HCT116 (cell line): ENCODE data around the gene TENM4. TPM values are rescaled to one million over a fixed set of nuclear protein-coding genes. Genes with fewer than 3 reads are reported as not detected.

Experiments
- ATAC-seq: fragments of 200-7000 bp; cut with Tn5 transposase; 2 replicates; pipeline ENCODE4 v1.9.1; 2020; ENCODE audit warnings: mild to moderate bottlenecking, moderate library complexity
- BruUV-seq: library from RNA; stranded (reverse); fragments of 400-500 nt; replicated peaks from 2 replicates; lab custom pipeline; 2021; lab: Mats Ljungman, UMichigan
- CTCF ChIA-PET: fragments of 300-600 bp; sonication (Branson Sonifier 250); formaldehyde crosslinking; loops from one replicate; lab custom pipeline; 2021; ENCODE audit warnings: antibody characterized with exemption; lab: Charles Lee
- POLR2A ChIA-PET: fragments of 300-600, 350-600 bp; sonication (Branson Sonifier 250); formaldehyde crosslinking; loops from one replicate; lab custom pipeline; 2021; ENCODE audit warnings: antibody characterized with exemption; lab: Charles Lee
- RAD21 ChIA-PET, 2 experiments: fragments of 300-600 bp; sonication (Branson Sonifier 250); formaldehyde crosslinking; loops; one replicate each; lab custom pipeline; 2023; ENCODE audit warnings: low total read pairs in 2 of 2; ENCODE audit not compliant: uncharacterized antibody in 2 of 2, unreplicated experiment in 2 of 2, low non-redundant PET in 1 of 2; lab: Charles Lee
- DNase-seq: peaks from one replicate; pipeline ENCODE4 v3.0.0-alpha.2; 2010; ENCODE audit warnings: low read depth, low spot score
- H2AFZ ChIP-seq: fragments of 200-600 bp; shearing (Covaris generic), sonication (generic); 2 replicates; pipeline ENCODE4 v1.6.1; 2017; ENCODE audit warnings: low read depth, mixed run types, mixed read lengths, antibody characterized with exemption, low read length; ENCODE audit not compliant: poor library complexity, severe bottlenecking
- H3K27ac ChIP-seq: 2 replicates; pipeline ENCODE4 v1.5.1; 2012; ENCODE audit warnings: low read depth, low read length
- H3K27me3 ChIP-seq: fragments of 200-600 bp; sonication (generic); 2 replicates; pipeline ENCODE4 v1.6.1; 2016; ENCODE audit warnings: mixed run types, low read length, mixed read lengths; ENCODE audit not compliant: insufficient read depth
- H3K36me3 ChIP-seq, 2 experiments: fragments of 200-500 bp in 1 of 2; fragments of 200-600 bp in 1 of 2; sonication (Bioruptor generic) in 1 of 2; sonication (generic) in 1 of 2; 2 replicates each; pipeline versions ENCODE4 v1.5.1 to v1.6.1; 2014 to 2016; ENCODE audit warnings: low read length in 2 of 2, inconsistent platforms in 1 of 2, mixed read lengths in 1 of 2, mixed run types in 1 of 2; ENCODE audit not compliant: insufficient read depth in 2 of 2, control insufficient read depth in 1 of 2
- H3K4me1 ChIP-seq, 2 experiments: fragments of 200-600 bp in 1 of 2; sonication (generic) in 1 of 2; 2 replicates each; pipeline versions ENCODE4 v1.5.1 to v1.6.1; 2012 to 2017; ENCODE audit warnings: low read length in 2 of 2, inconsistent platforms in 1 of 2, mild to moderate bottlenecking in 1 of 2, mixed read lengths in 1 of 2, mixed run types in 1 of 2, moderate library complexity in 1 of 2; ENCODE audit not compliant: insufficient read depth in 2 of 2, control insufficient read depth in 1 of 2
- H3K4me2 ChIP-seq: fragments of 200-600 bp; sonication (generic); 2 replicates; pipeline ENCODE4 v1.6.1; 2017; ENCODE audit warnings: mixed run types, low read length, mixed read lengths
- H3K4me3 ChIP-seq, 2 experiments: fragments of 200-600 bp in 1 of 2; sonication (generic) in 1 of 2; replicated peaks in 1 of 2; 2 replicates each; pipeline ENCODE4 v1.5.1; 2011 to 2016; ENCODE audit warnings: low read length in 2 of 2, control low read depth in 1 of 2, low read depth in 1 of 2, mild to moderate bottlenecking in 1 of 2, mixed read lengths in 1 of 2, mixed run types in 1 of 2
- H3K79me2 ChIP-seq: fragments of 200-600 bp; sonication (generic); 2 replicates; pipeline ENCODE4 v1.6.1; 2017; ENCODE audit warnings: mild to moderate bottlenecking, mixed run types, low read length, moderate library complexity, mixed read lengths; ENCODE audit not compliant: insufficient read depth
- H3K9ac ChIP-seq: fragments of 200-600 bp; sonication (generic); 2 replicates; pipeline ENCODE4 v1.6.1; 2016; ENCODE audit warnings: low read length, mixed read lengths
- H3K9me2 ChIP-seq: fragments of 200-600 bp; sonication (generic), shearing (Covaris generic); 2 replicates; pipeline ENCODE4 v1.6.1; 2017; ENCODE audit warnings: mixed run types, mild to moderate bottlenecking, moderate library complexity; ENCODE audit not compliant: insufficient read depth
- H3K9me3 ChIP-seq, 2 experiments: fragments of 200-500 bp in 1 of 2; fragments of 200-600 bp in 1 of 2; sonication (Bioruptor generic) in 1 of 2; sonication (generic) in 1 of 2; 2 replicates each; pipeline ENCODE4 v1.6.1; 2014 to 2017; ENCODE audit warnings: low read length in 2 of 2, mixed read lengths in 2 of 2, inconsistent platforms in 1 of 2, low read depth in 1 of 2, mild to moderate bottlenecking in 1 of 2, mixed run types in 1 of 2, moderate library complexity in 1 of 2; ENCODE audit not compliant: control insufficient read depth in 1 of 2, insufficient read depth in 1 of 2
- H4K20me1 ChIP-seq: fragments of 200-600 bp; sonication (generic), shearing (Covaris generic); 2 replicates; pipeline ENCODE4 v1.6.1; 2017; ENCODE audit warnings: mixed run types, mild to moderate bottlenecking, moderate library complexity; ENCODE audit not compliant: insufficient read depth
- CBX3 ChIP-seq: IDR thresholded peaks from 2 replicates; pipeline ENCODE4 v1.6.1; 2012; ENCODE audit warnings: low read depth
- CEBPB ChIP-seq: IDR thresholded peaks from 2 replicates; pipeline ENCODE4 v1.6.1; 2012; ENCODE audit warnings: low read depth
- EGR1 ChIP-seq: IDR thresholded peaks from 2 replicates; pipeline ENCODE4 v1.6.1; 2012; ENCODE audit warnings: low read depth
- ELF1 ChIP-seq: IDR thresholded peaks from 2 replicates; pipeline ENCODE4 v1.6.1; 2012; ENCODE audit warnings: low read depth, borderline replicate concordance
- EZH2 ChIP-seq: fragments of 200-600 bp; sonication (generic); IDR thresholded peaks from 2 replicates; pipeline ENCODE4 v1.6.1; 2017; ENCODE audit warnings: antibody characterized with exemption, mixed run types
- EZH2phosphoT487 ChIP-seq: fragments of 200-600 bp; IDR thresholded peaks from 2 replicates; pipeline ENCODE4 v1.6.1; 2018; ENCODE audit warnings: antibody characterized with exemption, borderline replicate concordance
- FOSL1 ChIP-seq: IDR thresholded peaks from 2 replicates; pipeline ENCODE4 v1.6.1; 2012; ENCODE audit warnings: low read depth
- POLR2AphosphoS5 ChIP-seq: IDR thresholded peaks from 2 replicates; pipeline ENCODE4 v1.6.1; 2011; ENCODE audit warnings: mild to moderate bottlenecking, low read depth, low read length, moderate library complexity
- RAD21 ChIP-seq: IDR thresholded peaks from 2 replicates; pipeline ENCODE4 v1.6.1; 2012; ENCODE audit warnings: low read depth, mild to moderate bottlenecking
- REST ChIP-seq: IDR thresholded peaks from 2 replicates; pipeline ENCODE4 v1.6.1; 2012; ENCODE audit warnings: low read depth
- SP1 ChIP-seq: IDR thresholded peaks from 2 replicates; pipeline ENCODE4 v1.6.1; 2012; ENCODE audit warnings: low read depth
- SRF ChIP-seq: IDR thresholded peaks from 2 replicates; pipeline ENCODE4 v1.6.1; 2012; ENCODE audit warnings: low read depth
- TCF7L2 ChIP-seq: IDR thresholded peaks from 2 replicates; pipeline ENCODE4 v1.7.0; 2011; ENCODE audit warnings: borderline replicate concordance, inconsistent platforms; ENCODE audit not compliant: insufficient read depth, insufficient read length; ENCODE audit errors: extremely low read depth
- ZFX ChIP-seq: fragments of 450-650 bp; IDR thresholded peaks from 2 replicates; pipeline ENCODE4 v1.6.1; 2017
- ZNF274 ChIP-seq: fragments of 200-500 bp; sonication (Bioruptor generic); IDR thresholded peaks from 2 replicates; pipeline ENCODE4 v1.6.1; 2014; ENCODE audit warnings: mild to moderate bottlenecking, low read depth, low read length, inconsistent platforms
- intact Hi-C: fragments of 100-400 bp; cut with micrococcal nuclease; formaldehyde crosslinking; loops from 2 replicates; pipeline ENCODE4 v1.10.0; 2022
- total RNA-seq: library from RNA; stranded (reverse); gene quantifications from one replicate; pipeline ENCODE4 v1.2.1, GENCODE V29; 2021; ENCODE audit not compliant: unreplicated experiment
- TF ChIP-seq, protein P1 (sequence below), 3 experiments: fragments of 200-600 bp in 1 of 3; sonication (generic) in 1 of 3; IDR thresholded peaks in 2 of 3; conservative IDR thresholded peaks in 1 of 3; 2 replicates each; pipeline ENCODE4 v1.5.1; 2012 to 2017; ENCODE audit warnings: low read depth in 2 of 3, low read length in 2 of 3, antibody characterized with exemption in 1 of 3, borderline replicate concordance in 1 of 3, control low read depth in 1 of 3, mild to moderate bottlenecking in 1 of 3, mixed read lengths in 1 of 3, mixed run types in 1 of 3, moderate library complexity in 1 of 3; ENCODE audit not compliant: insufficient read depth in 1 of 3

The TENM4 gene
- total RNA-seq, 1 experiment from 2014 or later, result 0.05 TPM

GRCh38 chr11:78643676-78644056 lies 797.2 kb downstream of the TENM4 start (continued):
- TF ChIP-seq TCF7L2, result no peak
- no peak for TF ChIP-seq ZFX
- no peak for TF ChIP-seq RAD21
- no peak for TF ChIP-seq EZH2
- TF ChIP-seq EZH2phosphoT487, result no peak
- no peak for TF ChIP-seq CEBPB
- TF ChIP-seq SP1, result no peak
- TF ChIP-seq REST, result no peak
- TF ChIP-seq ELF1, result no peak
- no peak for TF ChIP-seq CBX3
- TF ChIP-seq FOSL1, result no peak

DNA sequence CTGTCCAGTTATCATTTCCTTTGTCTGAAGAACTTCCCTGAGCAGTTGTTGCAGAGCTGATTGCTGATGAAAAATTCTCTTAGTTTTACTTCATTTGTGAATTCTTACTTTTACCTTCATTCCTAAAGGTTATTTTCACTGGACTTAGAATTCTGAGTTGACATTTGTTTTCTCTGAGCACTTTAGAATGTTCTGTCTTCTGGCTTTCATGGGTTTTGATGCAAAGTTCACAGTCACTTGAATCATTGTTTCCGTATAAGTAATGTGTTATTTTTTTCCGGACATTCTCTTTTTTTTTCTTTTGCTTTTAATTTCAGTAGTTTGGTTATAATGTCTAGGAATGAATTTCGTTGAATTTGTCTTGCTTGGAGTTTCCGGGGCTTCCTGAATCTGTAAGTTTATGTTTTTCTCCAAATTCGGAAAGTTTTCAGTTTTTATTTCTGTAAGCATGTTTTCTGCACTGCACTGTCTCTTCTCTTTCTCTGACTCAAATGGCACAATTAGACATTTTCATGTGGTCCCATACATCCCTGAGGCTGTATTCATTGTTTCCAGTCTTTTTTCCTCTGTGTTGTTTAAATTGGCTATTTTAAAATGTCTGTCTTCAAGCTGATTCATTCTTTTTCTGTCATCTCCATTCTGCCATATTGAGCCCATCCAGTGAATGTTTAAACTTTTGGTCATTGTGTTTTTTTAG lies 797.7 kb downstream of the TENM4 start:
- H3K4me2 ChIP-seq, result no peak overlapping the region
- intact Hi-C loops, result no loop called here
- ChIA-PET CTCF (interaction anchor here (0.6 to 1.7 kb wide), 2 partner anchors 72 to 457 kb away, joined by 3 to 5 read pairs; no protein-coding TSS in a partner anchor), POLR2A (no interaction called here), RAD21 (no interaction called here)
- H3K4me3 ChIP-seq, result no peak overlapping the region
- H3K79me2 ChIP-seq, result no peaks in the 10 kb centered on the region
- no peaks in the 10 kb centered on the region for H3K36me3 ChIP-seq
- no peak overlapping the region for H3K27ac ChIP-seq
- no peaks in the 10 kb centered on the region for H3K9me2 ChIP-seq
- peaks cover 26% of the 10 kb centered on the region for H3K27me3 ChIP-seq
- no peaks in the 10 kb centered on the region for H4K20me1 ChIP-seq
- no peak for TF ChIP-seq CBX3
- no peak for TF ChIP-seq POLR2AphosphoS5
- no peak for TF ChIP-seq FOSL1
- no peak for TF ChIP-seq ZNF274
- no peak for TF ChIP-seq EGR1
- TF ChIP-seq, protein P1, sequence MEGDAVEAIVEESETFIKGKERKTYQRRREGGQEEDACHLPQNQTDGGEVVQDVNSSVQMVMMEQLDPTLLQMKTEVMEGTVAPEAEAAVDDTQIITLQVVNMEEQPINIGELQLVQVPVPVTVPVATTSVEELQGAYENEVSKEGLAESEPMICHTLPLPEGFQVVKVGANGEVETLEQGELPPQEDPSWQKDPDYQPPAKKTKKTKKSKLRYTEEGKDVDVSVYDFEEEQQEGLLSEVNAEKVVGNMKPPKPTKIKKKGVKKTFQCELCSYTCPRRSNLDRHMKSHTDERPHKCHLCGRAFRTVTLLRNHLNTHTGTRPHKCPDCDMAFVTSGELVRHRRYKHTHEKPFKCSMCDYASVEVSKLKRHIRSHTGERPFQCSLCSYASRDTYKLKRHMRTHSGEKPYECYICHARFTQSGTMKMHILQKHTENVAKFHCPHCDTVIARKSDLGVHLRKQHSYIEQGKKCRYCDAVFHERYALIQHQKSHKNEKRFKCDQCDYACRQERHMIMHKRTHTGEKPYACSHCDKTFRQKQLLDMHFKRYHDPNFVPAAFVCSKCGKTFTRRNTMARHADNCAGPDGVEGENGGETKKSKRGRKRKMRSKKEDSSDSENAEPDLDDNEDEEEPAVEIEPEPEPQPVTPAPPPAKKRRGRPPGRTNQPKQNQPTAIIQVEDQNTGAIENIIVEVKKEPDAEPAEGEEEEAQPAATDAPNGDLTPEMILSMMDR (IDR thresholded peaks at IDR 0.05 in 2 of 3, conservative IDR thresholded peaks at IDR 0.05 in 1 of 3; ENCODE audit: borderline replicate concordance in 1 of 3, insufficient read depth in 1 of 3, low read depth in 2 of 3, low read length in 2 of 3), result no peak
- no peak for TF ChIP-seq SRF
- ATAC-seq (no peak), DNase-seq (no peak)
- H2AFZ ChIP-seq, result no peak overlapping the region
- H3K9me3 ChIP-seq, result no peaks in the 10 kb centered on the region
- no peak overlapping the region for H3K9ac ChIP-seq
- H3K4me1 ChIP-seq, result no peaks in the 10 kb centered on the region
- BruUV-seq, result no TSS peak
